T-helper 2 cell treated with Interferon-gamma antibody and Interleukin-4, amounts not matched to agents 100 ng/mL and 5 ng/mL, for 36 hours (primary cell): ENCODE measurements around the gene PLCH1. TPM values are rescaled to one million over a fixed set of nuclear protein-coding genes. Genes with fewer than 3 reads are reported as not detected.

Experiments
- intact Hi-C: fragments of 100-400 bp; cut with micrococcal nuclease; formaldehyde crosslinking; loops from one replicate; pipeline ENCODE4 v1.15.1; 2023
- total RNA-seq: library from RNA; stranded (reverse); gene quantifications from 2 replicates; pipeline ENCODE4 v1.2.3, GENCODE V29; 2022

PLCH1 gene
- total RNA-seq, 1 donor from 2014 or later = 0.80 TPM

DNA sequence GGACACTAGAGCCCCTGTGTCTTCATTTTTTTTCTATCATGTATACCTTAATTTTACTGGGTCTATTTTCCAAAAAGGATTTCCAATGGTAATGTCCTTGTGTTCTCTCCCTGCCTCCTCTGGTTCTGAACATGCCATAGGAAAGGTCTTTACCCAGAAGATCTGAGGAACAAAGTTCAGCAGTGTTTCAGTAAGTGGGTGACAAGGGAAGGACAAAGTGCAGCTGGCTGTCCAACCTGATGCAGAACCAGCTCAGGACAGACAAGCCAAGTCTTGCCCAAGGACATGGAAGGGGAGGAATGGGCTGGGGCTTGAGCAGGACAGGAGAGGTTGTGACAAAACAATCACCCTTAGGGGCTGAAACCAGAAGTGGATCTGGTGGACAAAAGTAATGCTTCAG lies 390.2 kb downstream of the PLCH1 start:
- intact Hi-C loops = no loop called here

DNA sequence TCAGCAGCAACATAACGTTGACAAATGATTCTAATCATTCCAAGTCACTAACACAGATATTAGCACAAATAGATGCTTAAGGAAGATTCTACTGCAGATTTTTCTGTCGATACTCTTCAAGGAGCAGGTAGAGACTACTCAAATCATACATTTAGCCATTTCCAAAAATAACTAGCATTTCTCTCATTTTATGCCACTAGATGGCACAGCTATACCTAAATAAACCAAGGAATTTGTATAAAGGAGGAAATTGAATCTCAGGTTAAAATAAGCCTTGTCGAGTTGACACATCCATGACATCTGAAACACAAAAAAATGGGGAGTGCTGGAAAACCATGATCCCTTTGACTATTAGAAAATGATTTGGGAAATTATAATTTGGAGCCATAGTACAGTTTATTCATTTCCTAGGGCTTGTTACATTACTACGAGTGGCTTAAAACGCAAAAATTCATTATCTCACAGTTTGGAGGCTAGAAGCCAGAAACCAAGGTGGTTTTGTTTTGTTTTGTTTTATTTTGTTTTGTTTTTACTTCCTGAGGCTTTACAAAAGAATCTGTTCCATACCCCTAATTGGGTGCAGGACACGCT lies 391.9 kb downstream of the PLCH1 start:
- intact Hi-C loops = loop anchor here (1.0 kb wide), 1 partner anchor 349 kb away; no protein-coding TSS in a partner anchor

GRCh38 chr3:155350571-155350970 lies 394.3 kb downstream of the PLCH1 start:
- intact Hi-C loops = no loop called here

GRCh38 chr3:155347901-155348300 lies 397.0 kb downstream of the PLCH1 start:
- intact Hi-C loops = no loop called here

- intact Hi-C loops = no loop called here
These were observed 402.5 kb downstream of the PLCH1 start for GRCh38 chr3:155342344-155342743.

GRCh38 chr3:155339052-155339451 lies 405.8 kb downstream of the PLCH1 start:
- intact Hi-C loops = no loop called here

- intact Hi-C loops = no loop called here
These were observed 409.0 kb downstream of the PLCH1 start for GRCh38 chr3:155335724-155336354.

GRCh38 chr3:155334914-155335723 lies 409.8 kb downstream of the PLCH1 start:
- intact Hi-C loops = no loop called here

GRCh38 chr3:155334215-155334913 lies 410.5 kb downstream of the PLCH1 start:
- intact Hi-C loops = no loop called here

- intact Hi-C loops = no loop called here
These were observed 412.2 kb downstream of the PLCH1 start for GRCh38 chr3:155332716-155333115.

GRCh38 chr3:155331078-155331477 lies 413.8 kb downstream of the PLCH1 start:
- intact Hi-C loops = no loop called here

- intact Hi-C loops = no loop called here
These were observed 414.5 kb downstream of the PLCH1 start for GRCh38 chr3:155330370-155330769.

GRCh38 chr3:155329513-155330048 lies 415.3 kb downstream of the PLCH1 start:
- intact Hi-C loops = loop anchor here (10.0 kb wide), 1 partner anchor 425 kb away; no protein-coding TSS in a partner anchor

DNA sequence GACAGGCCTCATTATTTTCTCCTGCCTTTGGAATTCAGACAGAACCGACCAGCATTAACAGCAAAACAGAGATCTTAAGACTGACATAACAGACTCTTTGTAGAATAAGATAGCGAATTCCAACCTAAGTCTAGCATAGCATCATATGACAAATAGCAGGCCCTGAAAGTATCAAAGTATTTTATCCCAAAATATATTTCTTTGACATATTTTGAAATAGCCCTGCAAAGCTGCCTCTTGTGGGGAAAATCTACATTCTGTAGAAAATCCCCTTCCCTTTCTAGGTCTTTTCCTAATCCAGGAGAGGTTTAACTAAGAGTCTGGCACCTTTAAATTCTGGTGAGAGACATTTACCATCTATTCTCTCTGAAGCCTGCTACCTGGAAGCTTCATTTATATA lies 417.0 kb downstream of the PLCH1 start:
- intact Hi-C loops = loop anchor here (10.0 kb wide), 1 partner anchor 423 kb away; no protein-coding TSS in a partner anchor

- intact Hi-C loops = loop anchor here (10.0 kb wide), 1 partner anchor 423 kb away; no protein-coding TSS in a partner anchor
These were observed 417.4 kb downstream of the PLCH1 start for GRCh38 chr3:155327430-155327829.

DNA sequence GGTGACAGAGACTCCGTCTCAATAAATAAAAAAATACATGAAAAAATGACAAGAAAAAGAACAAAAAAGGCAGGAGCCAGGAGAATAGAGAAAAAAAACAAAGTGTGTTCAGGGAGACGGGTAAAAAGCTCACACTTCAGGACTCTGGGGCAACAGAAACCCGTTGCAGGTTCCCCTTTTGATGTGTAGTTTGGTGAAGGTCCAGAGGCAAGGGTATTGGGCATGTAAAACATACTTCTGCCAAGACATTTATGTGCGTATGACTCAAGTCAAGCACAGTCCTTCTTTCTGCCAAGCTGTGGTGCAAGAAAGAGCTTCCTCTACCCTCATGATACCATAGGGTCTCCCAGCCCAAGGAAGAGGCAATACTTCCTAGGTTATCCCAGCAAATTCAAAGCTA lies 418.0 kb downstream of the PLCH1 start:
- intact Hi-C loops = loop anchor here (10.0 kb wide), 1 partner anchor 422 kb away; no protein-coding TSS in a partner anchor

DNA sequence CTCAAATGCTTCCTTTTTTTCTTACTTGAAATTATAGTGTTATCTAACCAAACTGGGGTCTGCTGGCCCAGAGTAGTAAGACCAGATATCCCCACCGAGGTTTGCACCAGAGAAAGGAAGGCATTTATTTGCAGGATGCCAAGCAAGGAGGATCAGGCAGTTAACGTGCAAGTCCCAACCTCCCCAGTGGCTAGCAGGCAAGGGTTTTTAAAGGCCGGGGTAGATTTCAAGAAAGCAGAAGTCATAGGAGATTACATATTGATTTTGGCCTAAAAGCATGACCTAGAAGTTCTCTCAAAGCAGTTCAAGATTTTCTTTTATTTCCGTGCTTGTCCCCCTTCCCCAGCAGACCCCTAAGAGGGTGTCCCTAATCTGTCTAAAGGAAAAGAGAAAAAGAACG lies 418.6 kb downstream of the PLCH1 start:
- intact Hi-C loops = loop anchor here (10.0 kb wide), 1 partner anchor 421 kb away; no protein-coding TSS in a partner anchor
